HCT116 (cell line): ENCODE results near the gene BLOC1S6. TPM values are rescaled to one million over a fixed set of nuclear protein-coding genes. Genes with fewer than 3 reads are reported as not detected.

Experiments used
- ATAC-seq: fragments of 200-7000 bp; cut with Tn5 transposase; 2 replicates; pipeline ENCODE4 v1.9.1; 2020; ENCODE audit warnings: mild to moderate bottlenecking, moderate library complexity
- BruUV-seq: library from RNA; stranded (reverse); fragments of 400-500 nt; replicated peaks from 2 replicates; lab custom pipeline; 2021; lab: Mats Ljungman, UMichigan
- CTCF ChIA-PET: fragments of 300-600 bp; sonication (Branson Sonifier 250); formaldehyde crosslinking; loops from one replicate; lab custom pipeline; 2021; ENCODE audit warnings: antibody characterized with exemption; lab: Charles Lee
- POLR2A ChIA-PET: fragments of 300-600, 350-600 bp; sonication (Branson Sonifier 250); formaldehyde crosslinking; loops from one replicate; lab custom pipeline; 2021; ENCODE audit warnings: antibody characterized with exemption; lab: Charles Lee
- RAD21 ChIA-PET, 2 experiments: fragments of 300-600 bp; sonication (Branson Sonifier 250); formaldehyde crosslinking; loops; one replicate each; lab custom pipeline; 2023; ENCODE audit warnings: low total read pairs in 2 of 2; ENCODE audit not compliant: uncharacterized antibody in 2 of 2, unreplicated experiment in 2 of 2, low non-redundant PET in 1 of 2; lab: Charles Lee
- DNase-seq: peaks from one replicate; pipeline ENCODE4 v3.0.0-alpha.2; 2010; ENCODE audit warnings: low read depth, low spot score
- H2AFZ ChIP-seq: fragments of 200-600 bp; shearing (Covaris generic), sonication (generic); 2 replicates; pipeline ENCODE4 v1.6.1; 2017; ENCODE audit warnings: low read depth, mixed run types, mixed read lengths, antibody characterized with exemption, low read length; ENCODE audit not compliant: poor library complexity, severe bottlenecking
- H3K27ac ChIP-seq: 2 replicates; pipeline ENCODE4 v1.5.1; 2012; ENCODE audit warnings: low read depth, low read length
- H3K27me3 ChIP-seq: fragments of 200-600 bp; sonication (generic); 2 replicates; pipeline ENCODE4 v1.6.1; 2016; ENCODE audit warnings: mixed run types, low read length, mixed read lengths; ENCODE audit not compliant: insufficient read depth
- H3K36me3 ChIP-seq, 2 experiments: fragments of 200-500 bp in 1 of 2; fragments of 200-600 bp in 1 of 2; sonication (Bioruptor generic) in 1 of 2; sonication (generic) in 1 of 2; 2 replicates each; pipeline versions ENCODE4 v1.5.1 to v1.6.1; 2014 to 2016; ENCODE audit warnings: low read length in 2 of 2, inconsistent platforms in 1 of 2, mixed read lengths in 1 of 2, mixed run types in 1 of 2; ENCODE audit not compliant: insufficient read depth in 2 of 2, control insufficient read depth in 1 of 2
- H3K4me1 ChIP-seq, 2 experiments: fragments of 200-600 bp in 1 of 2; sonication (generic) in 1 of 2; 2 replicates each; pipeline versions ENCODE4 v1.5.1 to v1.6.1; 2012 to 2017; ENCODE audit warnings: low read length in 2 of 2, inconsistent platforms in 1 of 2, mild to moderate bottlenecking in 1 of 2, mixed read lengths in 1 of 2, mixed run types in 1 of 2, moderate library complexity in 1 of 2; ENCODE audit not compliant: insufficient read depth in 2 of 2, control insufficient read depth in 1 of 2
- H3K4me2 ChIP-seq: fragments of 200-600 bp; sonication (generic); 2 replicates; pipeline ENCODE4 v1.6.1; 2017; ENCODE audit warnings: mixed run types, low read length, mixed read lengths
- H3K4me3 ChIP-seq, 2 experiments: fragments of 200-600 bp in 1 of 2; sonication (generic) in 1 of 2; replicated peaks in 1 of 2; 2 replicates each; pipeline ENCODE4 v1.5.1; 2011 to 2016; ENCODE audit warnings: low read length in 2 of 2, control low read depth in 1 of 2, low read depth in 1 of 2, mild to moderate bottlenecking in 1 of 2, mixed read lengths in 1 of 2, mixed run types in 1 of 2
- H3K79me2 ChIP-seq: fragments of 200-600 bp; sonication (generic); 2 replicates; pipeline ENCODE4 v1.6.1; 2017; ENCODE audit warnings: mild to moderate bottlenecking, mixed run types, low read length, moderate library complexity, mixed read lengths; ENCODE audit not compliant: insufficient read depth
- H3K9ac ChIP-seq: fragments of 200-600 bp; sonication (generic); 2 replicates; pipeline ENCODE4 v1.6.1; 2016; ENCODE audit warnings: low read length, mixed read lengths
- H3K9me2 ChIP-seq: fragments of 200-600 bp; sonication (generic), shearing (Covaris generic); 2 replicates; pipeline ENCODE4 v1.6.1; 2017; ENCODE audit warnings: mixed run types, mild to moderate bottlenecking, moderate library complexity; ENCODE audit not compliant: insufficient read depth
- H3K9me3 ChIP-seq, 2 experiments: fragments of 200-500 bp in 1 of 2; fragments of 200-600 bp in 1 of 2; sonication (Bioruptor generic) in 1 of 2; sonication (generic) in 1 of 2; 2 replicates each; pipeline ENCODE4 v1.6.1; 2014 to 2017; ENCODE audit warnings: low read length in 2 of 2, mixed read lengths in 2 of 2, inconsistent platforms in 1 of 2, low read depth in 1 of 2, mild to moderate bottlenecking in 1 of 2, mixed run types in 1 of 2, moderate library complexity in 1 of 2; ENCODE audit not compliant: control insufficient read depth in 1 of 2, insufficient read depth in 1 of 2
- H4K20me1 ChIP-seq: fragments of 200-600 bp; sonication (generic), shearing (Covaris generic); 2 replicates; pipeline ENCODE4 v1.6.1; 2017; ENCODE audit warnings: mixed run types, mild to moderate bottlenecking, moderate library complexity; ENCODE audit not compliant: insufficient read depth
- CBX3 ChIP-seq: IDR thresholded peaks from 2 replicates; pipeline ENCODE4 v1.6.1; 2012; ENCODE audit warnings: low read depth
- EGR1 ChIP-seq: IDR thresholded peaks from 2 replicates; pipeline ENCODE4 v1.6.1; 2012; ENCODE audit warnings: low read depth
- ELF1 ChIP-seq: IDR thresholded peaks from 2 replicates; pipeline ENCODE4 v1.6.1; 2012; ENCODE audit warnings: low read depth, borderline replicate concordance
- EZH2 ChIP-seq: fragments of 200-600 bp; sonication (generic); IDR thresholded peaks from 2 replicates; pipeline ENCODE4 v1.6.1; 2017; ENCODE audit warnings: antibody characterized with exemption, mixed run types
- EZH2phosphoT487 ChIP-seq: fragments of 200-600 bp; IDR thresholded peaks from 2 replicates; pipeline ENCODE4 v1.6.1; 2018; ENCODE audit warnings: antibody characterized with exemption, borderline replicate concordance
- FOSL1 ChIP-seq: IDR thresholded peaks from 2 replicates; pipeline ENCODE4 v1.6.1; 2012; ENCODE audit warnings: low read depth
- JUND ChIP-seq: IDR thresholded peaks from 2 replicates; pipeline ENCODE4 v1.6.1; 2012
- POLR2A ChIP-seq: IDR thresholded peaks from 2 replicates; pipeline ENCODE4 v1.7.0; 2011; ENCODE audit warnings: borderline replicate concordance; ENCODE audit not compliant: insufficient read depth, insufficient read length; ENCODE audit errors: extremely low read depth
- RAD21 ChIP-seq: IDR thresholded peaks from 2 replicates; pipeline ENCODE4 v1.6.1; 2012; ENCODE audit warnings: low read depth, mild to moderate bottlenecking
- SIN3A ChIP-seq: IDR thresholded peaks from 2 replicates; pipeline ENCODE4 v1.6.1; 2012; ENCODE audit warnings: low read depth
- SP1 ChIP-seq: IDR thresholded peaks from 2 replicates; pipeline ENCODE4 v1.6.1; 2012; ENCODE audit warnings: low read depth
- SRF ChIP-seq: IDR thresholded peaks from 2 replicates; pipeline ENCODE4 v1.6.1; 2012; ENCODE audit warnings: low read depth
- YY1 ChIP-seq: IDR thresholded peaks from 2 replicates; pipeline ENCODE4 v1.6.1; 2011; ENCODE audit warnings: low read length, low read depth, moderate library complexity, mild to moderate bottlenecking; ENCODE audit not compliant: insufficient replicate concordance; ENCODE audit errors: extremely low read depth
- ZNF274 ChIP-seq: fragments of 200-500 bp; sonication (Bioruptor generic); IDR thresholded peaks from 2 replicates; pipeline ENCODE4 v1.6.1; 2014; ENCODE audit warnings: mild to moderate bottlenecking, low read depth, low read length, inconsistent platforms
- intact Hi-C: fragments of 100-400 bp; cut with micrococcal nuclease; formaldehyde crosslinking; loops from 2 replicates; pipeline ENCODE4 v1.10.0; 2022
- total RNA-seq: library from RNA; stranded (reverse); gene quantifications from one replicate; pipeline ENCODE4 v1.2.1, GENCODE V29; 2021; ENCODE audit not compliant: unreplicated experiment
- TF ChIP-seq, protein P1 (sequence below): IDR thresholded peaks from 2 replicates; pipeline ENCODE4 v1.6.1; 2012; ENCODE audit warnings: low read depth
- TF ChIP-seq, protein P2 (sequence below), 3 experiments: fragments of 200-600 bp in 1 of 3; sonication (generic) in 1 of 3; IDR thresholded peaks in 2 of 3; conservative IDR thresholded peaks in 1 of 3; 2 replicates each; pipeline ENCODE4 v1.5.1; 2012 to 2017; ENCODE audit warnings: low read depth in 2 of 3, low read length in 2 of 3, antibody characterized with exemption in 1 of 3, borderline replicate concordance in 1 of 3, control low read depth in 1 of 3, mild to moderate bottlenecking in 1 of 3, mixed read lengths in 1 of 3, mixed run types in 1 of 3, moderate library complexity in 1 of 3; ENCODE audit not compliant: insufficient read depth in 1 of 3

BLOC1S6 gene
- total RNA-seq, 1 experiment from 2014 or later, result 40.7 TPM

DNA sequence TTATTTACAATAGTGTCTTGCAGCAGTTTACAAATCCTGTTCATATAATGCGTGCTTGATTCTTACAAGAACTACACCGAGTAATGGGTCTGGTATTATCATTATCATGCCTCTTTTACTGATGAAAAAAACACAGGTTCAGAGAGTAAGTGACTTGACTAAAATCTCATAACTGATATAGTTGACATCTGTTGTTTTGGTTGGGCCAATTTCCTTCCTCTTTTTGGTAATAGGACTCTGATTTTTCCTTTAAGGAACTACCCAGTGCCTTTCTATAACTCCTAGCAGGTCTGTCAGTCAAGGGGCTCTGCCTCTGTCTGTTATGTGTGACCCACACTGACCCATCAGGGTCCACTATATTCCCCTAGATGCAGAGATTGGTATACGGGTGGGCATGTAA lies 14.6 kb upstream of the BLOC1S6 start:
- TF ChIP-seq EZH2 (no peak), EZH2phosphoT487 (no peak), CBX3 (no peak), FOSL1 (no peak), RAD21 (no peak), YY1 (no peak), POLR2A (no peak), ELF1 (no peak)
- intact Hi-C loops, result no loop called here
- Histone ChIP-seq H4K20me1 (no peaks in the 10 kb centered on the region), H3K4me2 (no peak overlapping the region), H3K27me3 (no peaks in the 10 kb centered on the region), H3K9me2 (no peaks in the 10 kb centered on the region), H3K79me2 (no peaks in the 10 kb centered on the region), H3K9ac (no peak overlapping the region), H3K9me3 (no peaks in the 10 kb centered on the region), H3K4me1 (peaks cover 4 to 10% of the 10 kb centered on the region in 2 experiments; a peak in 3 of 4 replicates), H3K4me3 (no peak overlapping the region), H3K27ac (no peak overlapping the region), H3K36me3 (no peaks in the 10 kb centered on the region), H2AFZ (no peak overlapping the region)
- POLR2A ChIA-PET, result no interaction called here
- ATAC-seq (no peak), DNase-seq (no peak)
- RAD21 ChIA-PET, result no interaction called here
- CTCF ChIA-PET, result interaction anchor here (1.8 kb wide), 1 partner anchor 114 kb away, joined by 13 read pairs; no protein-coding TSS in a partner anchor
- BruUV-seq, result no TSS peak

DNA sequence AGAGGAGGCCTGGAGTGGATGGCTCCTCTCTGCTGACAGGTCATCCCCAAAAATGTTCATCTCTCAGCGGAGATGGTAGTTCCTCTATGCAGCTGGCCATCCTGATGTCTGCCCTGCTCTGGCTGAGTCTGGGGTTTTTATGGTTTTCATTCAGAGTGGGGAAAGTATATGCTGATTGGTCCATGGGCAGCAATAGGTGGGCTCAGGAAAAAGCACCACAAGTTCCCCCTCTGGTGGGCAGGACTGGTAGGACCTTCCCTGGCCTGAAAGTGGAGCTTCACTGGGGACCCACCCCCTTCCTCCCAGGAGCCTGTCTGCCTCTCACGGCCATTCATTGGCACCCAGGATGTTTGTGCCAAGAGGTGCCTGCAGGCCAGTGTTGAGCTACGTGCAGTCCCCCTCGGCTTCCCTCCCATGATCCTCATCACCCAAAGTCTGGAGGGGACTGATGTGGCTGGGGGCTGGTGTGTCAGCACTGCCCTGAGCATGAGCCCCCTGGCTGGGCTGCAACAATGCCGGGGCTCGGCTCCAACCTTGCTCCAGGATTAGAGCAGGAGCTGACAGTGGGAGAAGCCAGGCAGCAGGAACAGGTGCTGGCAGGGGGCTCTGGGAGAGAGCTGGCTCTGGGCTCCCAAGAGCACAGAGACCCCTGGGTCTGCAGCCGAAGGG lies 13.1 kb upstream of the BLOC1S6 start:
- H3K4me3 ChIP-seq, result no peak overlapping the region
- ATAC-seq, result peak; percentile 99
- no peaks in the 10 kb centered on the region for H3K79me2 ChIP-seq
- intact Hi-C loops, result no loop called here
- no peak overlapping the region for H3K9ac ChIP-seq
- POLR2A ChIA-PET, result interaction anchor here (0.6 to 1.8 kb wide), 2 partner anchors 12 to 19 kb away, joined by 4 to 6 read pairs; no protein-coding TSS in a partner anchor
- BruUV-seq, result no TSS peak
- CTCF ChIA-PET, result interaction anchor here (0.6 to 1.9 kb wide), 15 partner anchors 13 to 411 kb away, joined by 3 to 13 read pairs (median 4); partner anchors contain the start of gene BLOC1S6
- H3K9me3 ChIP-seq, result no peaks in the 10 kb centered on the region
- peak overlapping the region; percentile 15 for H2AFZ ChIP-seq
- no peaks in the 10 kb centered on the region for H3K9me2 ChIP-seq
- no peaks in the 10 kb centered on the region for H4K20me1 ChIP-seq
- RAD21 ChIA-PET, result no interaction called here
- peaks cover 4 to 10% of the 10 kb centered on the region in 2 experiments; a peak in 3 of 4 replicates for H3K4me1 ChIP-seq
- DNase-seq, result peak; percentile 53
- no peak overlapping the region for H3K27ac ChIP-seq
- TF ChIP-seq, protein P1, sequence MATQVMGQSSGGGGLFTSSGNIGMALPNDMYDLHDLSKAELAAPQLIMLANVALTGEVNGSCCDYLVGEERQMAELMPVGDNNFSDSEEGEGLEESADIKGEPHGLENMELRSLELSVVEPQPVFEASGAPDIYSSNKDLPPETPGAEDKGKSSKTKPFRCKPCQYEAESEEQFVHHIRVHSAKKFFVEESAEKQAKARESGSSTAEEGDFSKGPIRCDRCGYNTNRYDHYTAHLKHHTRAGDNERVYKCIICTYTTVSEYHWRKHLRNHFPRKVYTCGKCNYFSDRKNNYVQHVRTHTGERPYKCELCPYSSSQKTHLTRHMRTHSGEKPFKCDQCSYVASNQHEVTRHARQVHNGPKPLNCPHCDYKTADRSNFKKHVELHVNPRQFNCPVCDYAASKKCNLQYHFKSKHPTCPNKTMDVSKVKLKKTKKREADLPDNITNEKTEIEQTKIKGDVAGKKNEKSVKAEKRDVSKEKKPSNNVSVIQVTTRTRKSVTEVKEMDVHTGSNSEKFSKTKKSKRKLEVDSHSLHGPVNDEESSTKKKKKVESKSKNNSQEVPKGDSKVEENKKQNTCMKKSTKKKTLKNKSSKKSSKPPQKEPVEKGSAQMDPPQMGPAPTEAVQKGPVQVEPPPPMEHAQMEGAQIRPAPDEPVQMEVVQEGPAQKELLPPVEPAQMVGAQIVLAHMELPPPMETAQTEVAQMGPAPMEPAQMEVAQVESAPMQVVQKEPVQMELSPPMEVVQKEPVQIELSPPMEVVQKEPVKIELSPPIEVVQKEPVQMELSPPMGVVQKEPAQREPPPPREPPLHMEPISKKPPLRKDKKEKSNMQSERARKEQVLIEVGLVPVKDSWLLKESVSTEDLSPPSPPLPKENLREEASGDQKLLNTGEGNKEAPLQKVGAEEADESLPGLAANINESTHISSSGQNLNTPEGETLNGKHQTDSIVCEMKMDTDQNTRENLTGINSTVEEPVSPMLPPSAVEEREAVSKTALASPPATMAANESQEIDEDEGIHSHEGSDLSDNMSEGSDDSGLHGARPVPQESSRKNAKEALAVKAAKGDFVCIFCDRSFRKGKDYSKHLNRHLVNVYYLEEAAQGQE, result no peak
- no peak for TF ChIP-seq ZNF274
- no peak for TF ChIP-seq JUND
- TF ChIP-seq SP1, result no peak
- TF ChIP-seq EZH2, result no peak
- TF ChIP-seq RAD21, result peak; percentile 34
- no peak for TF ChIP-seq SIN3A
- no peak for TF ChIP-seq ELF1
- TF ChIP-seq CBX3, result no peak
- TF ChIP-seq, protein P2, sequence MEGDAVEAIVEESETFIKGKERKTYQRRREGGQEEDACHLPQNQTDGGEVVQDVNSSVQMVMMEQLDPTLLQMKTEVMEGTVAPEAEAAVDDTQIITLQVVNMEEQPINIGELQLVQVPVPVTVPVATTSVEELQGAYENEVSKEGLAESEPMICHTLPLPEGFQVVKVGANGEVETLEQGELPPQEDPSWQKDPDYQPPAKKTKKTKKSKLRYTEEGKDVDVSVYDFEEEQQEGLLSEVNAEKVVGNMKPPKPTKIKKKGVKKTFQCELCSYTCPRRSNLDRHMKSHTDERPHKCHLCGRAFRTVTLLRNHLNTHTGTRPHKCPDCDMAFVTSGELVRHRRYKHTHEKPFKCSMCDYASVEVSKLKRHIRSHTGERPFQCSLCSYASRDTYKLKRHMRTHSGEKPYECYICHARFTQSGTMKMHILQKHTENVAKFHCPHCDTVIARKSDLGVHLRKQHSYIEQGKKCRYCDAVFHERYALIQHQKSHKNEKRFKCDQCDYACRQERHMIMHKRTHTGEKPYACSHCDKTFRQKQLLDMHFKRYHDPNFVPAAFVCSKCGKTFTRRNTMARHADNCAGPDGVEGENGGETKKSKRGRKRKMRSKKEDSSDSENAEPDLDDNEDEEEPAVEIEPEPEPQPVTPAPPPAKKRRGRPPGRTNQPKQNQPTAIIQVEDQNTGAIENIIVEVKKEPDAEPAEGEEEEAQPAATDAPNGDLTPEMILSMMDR (IDR thresholded peaks at IDR 0.05 in 2 of 3, conservative IDR thresholded peaks at IDR 0.05 in 1 of 3; ENCODE audit: borderline replicate concordance in 1 of 3, insufficient read depth in 1 of 3, low read depth in 2 of 3, low read length in 2 of 3), result peak; percentile 29 to 79 (median 63); a peak in 4 of 6 replicates
- no peak for TF ChIP-seq EGR1
- TF ChIP-seq SRF, result no peak
- H3K4me2 ChIP-seq, result peak overlapping the region; percentile 50
- H3K27me3 ChIP-seq, result no peaks in the 10 kb centered on the region
- H3K36me3 ChIP-seq, result no peaks in the 10 kb centered on the region
